Sigmoid colon (tissue), 4 donors: ENCODE measurements around the gene ECE1.

Experiments
- CTCF ChIP-seq, 4 experiments: fragments of 450-650 bp in 3 of 4; fragments of 200-600 bp in 1 of 4; IDR thresholded peaks; one replicate each; pipeline ENCODE4 v1.5.1; 2016 to 2019; ENCODE audit warnings: antibody characterized with exemption in 4 of 4, mild to moderate bottlenecking in 3 of 4, moderate library complexity in 2 of 4
- POLR2AphosphoS5 ChIP-seq, 4 donors: sonication (generic); formaldehyde crosslinking; IDR thresholded peaks; one replicate each; pipeline ENCODE4 v1.6.1; 2017; ENCODE audit warnings: antibody characterized with exemption in 4 of 4

- TF ChIP-seq CTCF (IDR thresholded peaks at IDR 0.05) (no peak), POLR2AphosphoS5 (IDR thresholded peaks at IDR 0.05) (no peak)
These were observed 11.1 kb downstream of the ECE1 start for GRCh38 chr1:21278860-21279845.
